HG03354 (cell line): ENCODE data around the gene ZNF253.
"Not testable (repeated sequence)": the region's sequence is repeated elsewhere in the genome, so short reads cannot be mapped to it uniquely, and the experiment has no call there.

Experiments used
- ATAC-seq: cut with Tn5 transposase; IDR thresholded peaks from one replicate; pipeline ENCODE4 v1.9.1; 2021; ENCODE audit warnings: mild to moderate bottlenecking; ENCODE audit not compliant: unreplicated experiment, poor library complexity, severe bottlenecking

ZNF253 gene

GRCh38 chr19:19892055-19892941, 26.6 kb downstream of the ZNF253 start:
- not testable (repeated sequence) for ATAC-seq

- peak; percentile 16 for ATAC-seq
These were observed 34.6 kb downstream of the ZNF253 start for GRCh38 chr19:19900139-19900728.

- ATAC-seq = peak; percentile 94
These were observed 35.2 kb downstream of the ZNF253 start, which contains the start of gene ZNF93 for GRCh38 chr19:19900729-19901444. Gene ZNF93 (plus strand): TSS chr19:19900946. CDS start chr19:19901089, 143 bp downstream.

- ATAC-seq = not testable (repeated sequence)
These were observed 41.9 kb downstream of the ZNF253 start for GRCh38 chr19:19907551-19907950.

- ATAC-seq = no peak
These were observed 44.0 kb downstream of the ZNF253 start for GRCh38 chr19:19909654-19910053.

GRCh38 chr19:19911150-19911549, 45.5 kb downstream of the ZNF253 start:
- ATAC-seq = no peak

- no peak for ATAC-seq
These were observed 48.9 kb downstream of the ZNF253 start for GRCh38 chr19:19914596-19914995.

- ATAC-seq = not testable (repeated sequence)
These were observed 64.7 kb downstream of the ZNF253 start for GRCh38 chr19:19930417-19930816.

- not testable (repeated sequence) for ATAC-seq
These were observed 68.0 kb downstream of the ZNF253 start for GRCh38 chr19:19933432-19934314.

GRCh38 chr19:19937403-19937802, 71.7 kb downstream of the ZNF253 start:
- ATAC-seq = no peak

GRCh38 chr19:19938449-19938848, 72.8 kb downstream of the ZNF253 start:
- no peak for ATAC-seq

GRCh38 chr19:19943848-19944582, 78.3 kb downstream of the ZNF253 start:
- ATAC-seq = no peak
